HG03565 (cell line): Measurements from ENCODE around the gene PICK1.
"Not testable (repeated sequence)": the region's sequence is repeated elsewhere in the genome, so short reads cannot be mapped to it uniquely, and the experiment has no call there.

Experiments used
- ATAC-seq: cut with Tn5 transposase; IDR thresholded peaks from one replicate; pipeline ENCODE4 v1.9.1; 2021; ENCODE audit warnings: mild to moderate bottlenecking, moderate library complexity; ENCODE audit not compliant: unreplicated experiment

The PICK1 gene

GRCh38 chr22:38110863-38111852, 54.0 kb downstream of the PICK1 start:
- no peak for ATAC-seq

- ATAC-seq = no peak
Measured at GRCh38 chr22:38111925-38112355, 54.7 kb downstream of the PICK1 start.

GRCh38 chr22:38112381-38112780, 55.2 kb downstream of the PICK1 start:
- ATAC-seq = no peak

GRCh38 chr22:38114484-38115398, 57.5 kb downstream of the PICK1 start:
- ATAC-seq = no peak

- ATAC-seq = no peak
Measured at GRCh38 chr22:38115423-38116205, 58.4 kb downstream of the PICK1 start.

- not testable (repeated sequence) for ATAC-seq
Measured at GRCh38 chr22:38117556-38117955, 60.4 kb downstream of the PICK1 start.

- no peak for ATAC-seq
Measured at GRCh38 chr22:38118182-38118581, 61.0 kb downstream of the PICK1 start.

GRCh38 chr22:38118747-38119146, 61.5 kb downstream of the PICK1 start:
- ATAC-seq = not testable (repeated sequence)

GRCh38 chr22:38120359-38121110, 63.3 kb downstream of the PICK1 start:
- no peak for ATAC-seq

- no peak for ATAC-seq
Measured at GRCh38 chr22:38122616-38123015, 65.4 kb downstream of the PICK1 start.

GRCh38 chr22:38124236-38124974, 67.2 kb downstream of the PICK1 start:
- no peak for ATAC-seq

GRCh38 chr22:38125038-38125610, 67.9 kb downstream of the PICK1 start:
- ATAC-seq = no peak
